Epithelial cell of esophagus (primary cell): Measurements from ENCODE around the gene CNBD2.
"Not testable (repeated sequence)": the region's sequence is repeated elsewhere in the genome, so short reads cannot be mapped to it uniquely, and the experiment has no call there.

Experiments used
- DNase-seq: peaks from one replicate; pipeline ENCODE4 v3.0.0; 2010; ENCODE audit warnings: low read depth
- H3K4me3 ChIP-seq: 2 replicates; pipeline ENCODE4 v1.5.1; 2011; ENCODE audit warnings: mild to moderate bottlenecking, low read length, control low read depth
- TF ChIP-seq, protein P1 (sequence below): IDR thresholded peaks from 2 replicates; pipeline ENCODE4 v1.5.1; 2011; ENCODE audit warnings: low read depth, mild to moderate bottlenecking, low read length, control low read depth, inconsistent platforms; ENCODE audit not compliant: insufficient read depth; ENCODE audit errors: missing control alignments

CNBD2 gene

DNA sequence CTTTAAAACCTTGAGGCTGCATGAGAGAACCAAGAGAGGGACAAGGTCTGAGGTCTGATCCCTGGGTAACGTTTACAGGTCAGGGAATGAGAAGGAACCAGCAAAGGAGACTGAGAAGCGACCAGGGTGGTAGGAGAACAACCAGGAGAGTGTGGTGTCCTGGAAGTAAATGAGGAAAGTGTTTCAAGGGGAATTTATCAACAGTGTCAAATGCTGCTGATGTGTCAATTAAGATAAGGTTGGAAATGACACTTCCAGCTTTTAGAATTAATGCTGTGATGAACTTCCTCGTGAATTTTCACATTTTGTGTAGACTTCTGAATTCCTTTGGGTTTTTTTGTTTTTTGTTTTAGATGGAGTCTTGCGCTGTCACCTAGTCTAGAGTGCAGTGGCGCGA, 83.7 kb downstream of the CNBD2 start:
- TF ChIP-seq, protein P1, sequence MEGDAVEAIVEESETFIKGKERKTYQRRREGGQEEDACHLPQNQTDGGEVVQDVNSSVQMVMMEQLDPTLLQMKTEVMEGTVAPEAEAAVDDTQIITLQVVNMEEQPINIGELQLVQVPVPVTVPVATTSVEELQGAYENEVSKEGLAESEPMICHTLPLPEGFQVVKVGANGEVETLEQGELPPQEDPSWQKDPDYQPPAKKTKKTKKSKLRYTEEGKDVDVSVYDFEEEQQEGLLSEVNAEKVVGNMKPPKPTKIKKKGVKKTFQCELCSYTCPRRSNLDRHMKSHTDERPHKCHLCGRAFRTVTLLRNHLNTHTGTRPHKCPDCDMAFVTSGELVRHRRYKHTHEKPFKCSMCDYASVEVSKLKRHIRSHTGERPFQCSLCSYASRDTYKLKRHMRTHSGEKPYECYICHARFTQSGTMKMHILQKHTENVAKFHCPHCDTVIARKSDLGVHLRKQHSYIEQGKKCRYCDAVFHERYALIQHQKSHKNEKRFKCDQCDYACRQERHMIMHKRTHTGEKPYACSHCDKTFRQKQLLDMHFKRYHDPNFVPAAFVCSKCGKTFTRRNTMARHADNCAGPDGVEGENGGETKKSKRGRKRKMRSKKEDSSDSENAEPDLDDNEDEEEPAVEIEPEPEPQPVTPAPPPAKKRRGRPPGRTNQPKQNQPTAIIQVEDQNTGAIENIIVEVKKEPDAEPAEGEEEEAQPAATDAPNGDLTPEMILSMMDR: no peak

DNA sequence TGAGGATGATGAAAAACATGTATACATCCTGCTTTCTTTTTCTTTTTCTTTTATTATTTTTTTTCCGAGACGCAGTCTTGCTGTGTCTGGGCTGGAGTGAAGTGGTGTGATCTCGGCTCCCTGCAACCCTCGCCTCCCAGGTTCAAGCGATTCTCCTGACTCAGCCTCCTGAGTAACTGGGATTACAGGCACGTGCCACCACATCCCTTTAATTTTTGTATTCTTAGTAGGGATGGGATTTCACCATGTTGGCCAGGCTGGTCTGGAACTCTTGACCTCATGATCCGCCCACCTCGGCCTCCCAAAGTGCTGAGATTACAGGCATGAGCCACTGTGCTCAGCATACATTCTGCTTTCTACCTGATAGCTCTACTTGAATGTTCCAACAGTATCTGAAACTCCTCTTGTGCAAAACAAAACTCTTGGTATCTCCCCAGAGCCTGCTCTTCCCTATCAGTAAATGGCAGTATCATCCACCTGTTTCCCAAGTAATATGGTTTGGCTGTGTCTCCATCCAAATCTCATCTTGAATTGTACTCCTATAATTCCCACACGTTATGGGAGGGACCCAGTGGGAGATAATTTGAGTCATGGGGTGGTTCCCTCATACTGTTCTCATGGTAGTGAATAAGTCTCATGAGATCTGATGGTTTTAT, 85.6 kb downstream of the CNBD2 start:
- not testable (repeated sequence) for H3K4me3 ChIP-seq, DNase-seq

More for the DNA sequence above, 83.7 kb downstream of the CNBD2 start:
- no peak for DNase-seq
- no peak overlapping the region for H3K4me3 ChIP-seq

DNA sequence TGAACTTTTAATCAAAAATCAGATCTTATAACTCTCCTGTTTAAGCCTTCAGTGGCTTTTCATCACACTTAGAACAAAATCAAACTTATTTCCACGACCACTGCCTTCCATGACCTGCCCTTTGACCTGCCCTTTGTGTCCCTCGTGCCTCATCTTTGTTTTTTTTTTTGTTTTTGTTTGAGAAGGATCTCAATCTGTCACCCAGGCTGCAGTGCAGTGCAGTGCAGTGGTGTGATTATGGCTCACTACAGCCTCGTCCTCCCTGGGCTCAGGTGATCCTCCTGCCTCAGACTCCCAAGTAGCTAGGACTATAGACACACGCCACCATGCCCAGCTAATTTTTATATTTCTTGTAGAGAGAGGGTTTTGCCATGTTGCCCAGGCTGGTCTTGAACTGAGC, 86.8 kb downstream of the CNBD2 start:
- no peak overlapping the region for H3K4me3 ChIP-seq
- TF ChIP-seq, protein P1: no peak
- DNase-seq: no peak

DNA sequence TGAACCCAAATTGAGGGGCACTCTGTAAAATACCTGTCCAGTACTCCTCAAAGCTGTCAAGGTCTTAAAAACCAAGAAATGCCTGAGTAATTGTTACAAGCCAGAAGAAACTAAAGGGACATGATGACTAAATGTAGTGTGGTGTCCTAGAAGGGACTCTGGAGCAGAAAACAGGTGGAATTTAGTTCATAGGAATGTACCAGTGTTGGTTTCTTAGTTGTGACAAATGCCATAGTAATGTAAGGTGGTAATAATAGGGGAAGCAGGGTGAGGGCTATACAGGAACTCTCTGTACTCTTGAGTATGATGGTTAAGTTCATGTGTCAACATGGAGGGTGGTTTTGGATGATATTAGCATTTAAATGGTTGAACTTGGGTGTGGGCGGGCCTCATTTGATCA, 92.3 kb downstream of the CNBD2 start:
- no peak overlapping the region for H3K4me3 ChIP-seq
- TF ChIP-seq, protein P1: no peak
- no peak for DNase-seq

DNA sequence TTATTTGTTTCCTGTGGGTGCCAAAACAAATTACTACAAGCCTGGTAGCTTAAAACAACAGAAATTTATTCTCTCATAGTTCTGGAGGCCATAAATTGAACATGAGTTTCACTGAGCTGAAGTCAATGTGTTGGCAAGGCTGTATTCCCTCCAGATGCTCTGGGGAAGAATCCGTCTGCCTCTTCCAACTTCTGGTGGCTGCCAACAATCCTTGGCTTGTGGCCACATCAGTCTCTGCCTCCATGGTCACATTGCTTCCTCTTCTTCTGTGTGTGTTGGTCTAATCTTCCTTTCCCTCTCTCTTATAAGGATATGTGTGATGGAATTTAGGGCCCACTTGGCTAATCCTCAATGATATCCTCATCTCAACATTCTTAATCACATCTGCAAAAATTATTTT, 93.4 kb downstream of the CNBD2 start:
- no peak for DNase-seq
- TF ChIP-seq, protein P1: no peak
- H3K4me3 ChIP-seq: no peak overlapping the region

DNA sequence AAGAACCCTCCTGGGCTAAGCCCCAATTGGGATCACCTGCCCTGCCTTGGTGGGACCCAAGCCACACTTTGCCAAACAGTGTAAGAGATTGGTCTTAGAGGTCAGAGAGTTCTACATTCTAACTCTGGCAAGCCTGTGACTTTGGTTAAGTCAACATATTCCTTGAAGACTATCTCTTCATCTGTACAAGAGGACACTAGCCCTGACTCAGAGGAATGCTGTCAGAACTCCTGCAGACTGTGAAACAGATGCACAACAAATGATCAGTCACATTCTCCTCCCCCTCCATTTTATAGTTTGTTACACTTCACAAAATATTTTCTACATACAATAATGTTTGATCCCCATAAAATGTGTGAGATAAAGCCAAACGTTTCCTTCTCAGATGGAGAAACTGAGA, 94.4 kb downstream of the CNBD2 start:
- no peak overlapping the region for H3K4me3 ChIP-seq
- TF ChIP-seq, protein P1: no peak
- peak; percentile 37 for DNase-seq

DNA sequence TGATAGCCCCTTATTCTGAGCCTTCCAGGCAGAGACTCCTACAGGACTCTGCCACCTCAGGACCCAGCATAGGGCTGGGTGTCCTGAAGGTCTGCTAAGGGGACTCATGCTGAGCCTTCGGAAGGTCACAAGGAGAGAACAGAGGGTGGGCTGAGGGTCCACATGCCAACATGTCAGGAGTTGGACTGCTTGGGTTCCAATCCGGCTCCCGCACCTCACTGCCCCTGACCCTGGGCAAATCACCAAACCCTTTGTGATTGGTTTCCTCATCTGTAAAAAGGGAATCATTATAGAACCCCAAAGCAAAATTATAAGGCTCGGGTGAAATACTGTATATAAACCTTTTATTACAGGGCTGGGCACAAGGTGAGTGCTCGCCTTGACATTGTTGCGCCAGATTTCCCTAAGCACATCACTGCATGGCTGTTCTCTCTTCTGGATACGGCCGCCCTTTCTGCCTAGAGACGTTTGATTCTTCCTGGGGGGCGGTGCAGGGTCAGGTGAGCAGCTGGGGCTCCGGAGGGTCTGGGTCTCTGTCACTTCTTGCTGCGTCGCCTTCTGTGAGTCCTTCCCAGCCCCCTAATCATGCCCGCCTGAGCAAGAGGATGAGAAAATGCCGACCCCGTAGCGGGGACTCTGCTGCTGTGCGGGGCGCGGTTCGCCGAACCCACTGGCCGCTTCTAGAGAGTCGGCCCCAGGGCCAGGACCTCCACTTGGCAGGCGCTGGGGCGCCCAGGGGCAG, 95.7 kb downstream of the CNBD2 start:
- no peak for DNase-seq
- TF ChIP-seq, protein P1: no peak
- peak overlapping the region; percentile 62 for H3K4me3 ChIP-seq
